GM21360 (cell line): ENCODE results near the gene CPNE4.

Experiments
- ATAC-seq: cut with Tn5 transposase; IDR thresholded peaks from one replicate; pipeline ENCODE4 v1.9.1; 2021; ENCODE audit warnings: mild to moderate bottlenecking, moderate library complexity; ENCODE audit not compliant: unreplicated experiment

Gene CPNE4

DNA sequence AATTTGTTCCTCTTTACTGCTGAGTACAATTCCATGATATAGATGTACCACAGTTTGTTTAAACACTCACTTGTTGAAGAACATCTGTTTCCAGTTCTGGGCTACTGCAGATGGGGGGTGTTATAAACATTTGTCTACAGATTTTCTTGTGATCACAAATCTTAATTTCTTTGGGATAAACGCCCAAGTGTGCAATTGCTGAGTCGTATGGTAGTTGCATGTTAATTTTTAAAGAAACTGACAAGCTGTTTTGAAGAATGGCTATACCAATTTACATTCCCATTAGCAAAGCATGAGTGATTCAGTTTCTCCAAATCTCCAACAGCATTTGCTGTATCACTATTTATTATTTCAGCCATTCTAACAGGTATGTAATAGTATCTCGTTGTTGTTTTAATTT, 290.0 kb downstream of the CPNE4 start:
- ATAC-seq: no peak

- no peak for ATAC-seq
Measured at GRCh38 chr3:131743126-131743525, 291.7 kb downstream of the CPNE4 start.

DNA sequence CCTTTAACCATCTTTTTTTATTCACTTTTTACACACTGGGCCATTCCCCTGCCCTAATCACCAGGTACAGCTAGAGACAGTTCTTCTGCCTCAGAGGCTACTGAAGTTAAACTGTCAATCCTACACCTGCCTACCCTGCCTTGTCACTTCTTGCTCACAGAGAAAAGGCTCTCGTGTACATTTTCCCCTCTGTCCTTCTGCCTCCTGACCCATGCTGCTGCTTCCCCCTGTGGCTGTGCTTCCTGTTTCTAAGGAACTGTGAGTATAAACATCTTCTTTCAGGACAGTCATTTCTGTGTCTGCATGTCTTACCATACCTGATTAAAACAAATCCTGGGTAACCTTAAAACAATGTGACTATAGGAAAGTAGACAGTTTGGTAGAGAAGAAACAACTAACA, 295.6 kb downstream of the CPNE4 start:
- no peak for ATAC-seq

GRCh38 chr3:131738095-131738494, 296.7 kb downstream of the CPNE4 start:
- no peak for ATAC-seq

- no peak for ATAC-seq
Measured at GRCh38 chr3:131735544-131735943, 299.3 kb downstream of the CPNE4 start.

DNA sequence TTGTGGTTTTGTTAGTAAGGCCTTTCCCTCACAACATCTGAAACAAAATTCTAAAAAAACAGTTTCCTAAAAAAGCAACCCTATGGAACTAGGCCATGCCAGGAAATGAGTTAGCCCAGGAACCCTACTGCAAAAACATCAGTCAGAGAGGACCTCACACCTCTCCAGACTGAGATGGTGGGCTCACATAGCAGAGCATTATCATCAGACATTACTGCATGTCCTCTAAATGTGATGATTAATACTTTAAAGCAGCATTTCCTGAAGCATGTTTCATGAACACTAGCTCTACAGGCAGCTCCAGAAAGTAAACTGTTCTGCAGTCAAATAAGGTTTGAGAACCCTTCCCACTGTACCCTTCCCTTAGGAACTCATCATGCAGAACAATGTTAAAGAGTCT, 299.7 kb downstream of the CPNE4 start:
- no peak for ATAC-seq

GRCh38 chr3:131733086-131733841, 301.6 kb downstream of the CPNE4 start:
- ATAC-seq: no peak

GRCh38 chr3:131731709-131732108, 303.1 kb downstream of the CPNE4 start:
- ATAC-seq: no peak

- no peak for ATAC-seq
Measured at GRCh38 chr3:131730581-131730980, 304.2 kb downstream of the CPNE4 start.

DNA sequence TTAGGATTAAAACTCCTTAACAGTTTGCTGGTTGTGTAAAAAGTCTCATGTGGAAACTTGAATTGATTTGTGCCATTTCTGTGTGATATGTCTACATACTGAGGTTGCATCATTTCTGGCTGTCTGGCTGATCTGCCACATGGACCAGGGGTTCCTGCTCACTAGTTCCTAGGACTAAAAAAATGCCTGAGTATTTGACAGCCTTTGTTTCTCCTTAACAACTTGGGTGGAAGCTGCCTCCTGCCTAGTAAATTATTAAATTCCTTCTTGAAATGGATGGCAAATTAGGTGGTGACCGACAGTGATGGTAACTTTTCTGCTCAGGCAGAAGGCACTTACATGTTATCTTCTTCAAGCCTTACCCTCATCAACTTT, 305.2 kb downstream of the CPNE4 start:
- no peak for ATAC-seq

DNA sequence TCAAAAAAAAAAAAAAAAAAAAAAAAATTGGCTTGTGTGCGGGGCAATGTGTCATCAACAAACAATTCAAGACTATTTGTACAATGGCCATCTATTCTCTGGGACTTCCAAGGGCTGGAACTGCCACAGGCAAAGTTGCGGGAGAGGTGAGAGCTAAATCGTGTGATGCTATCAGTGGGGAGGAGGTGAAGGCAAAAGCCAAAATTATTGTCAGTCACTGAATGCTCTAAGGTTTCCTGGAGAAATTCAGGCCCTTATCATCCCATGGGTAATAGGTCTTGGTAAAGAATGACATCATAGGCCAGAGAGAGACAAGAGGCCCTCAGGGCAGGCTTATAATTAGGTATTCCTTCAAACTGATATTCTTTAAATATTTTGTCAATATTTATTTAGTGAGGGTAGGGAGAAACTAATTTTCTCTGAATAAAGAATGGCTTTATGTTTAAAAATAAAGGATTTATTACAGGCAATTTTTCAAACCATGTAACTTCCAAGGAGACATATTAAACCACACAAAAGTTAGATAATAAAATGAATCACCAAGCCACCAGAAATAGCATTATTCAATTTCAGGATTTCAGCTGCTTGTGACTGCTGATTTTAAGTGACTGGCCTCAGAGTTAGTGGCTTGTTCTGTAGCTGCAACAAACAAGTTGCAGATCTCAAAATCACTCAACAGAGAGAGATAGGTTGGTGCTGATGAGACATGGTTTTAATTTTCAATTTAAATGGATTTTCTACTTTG, 305.7 kb downstream of the CPNE4 start:
- no peak for ATAC-seq

GRCh38 chr3:131725414-131725813, 309.4 kb downstream of the CPNE4 start:
- ATAC-seq: no peak

DNA sequence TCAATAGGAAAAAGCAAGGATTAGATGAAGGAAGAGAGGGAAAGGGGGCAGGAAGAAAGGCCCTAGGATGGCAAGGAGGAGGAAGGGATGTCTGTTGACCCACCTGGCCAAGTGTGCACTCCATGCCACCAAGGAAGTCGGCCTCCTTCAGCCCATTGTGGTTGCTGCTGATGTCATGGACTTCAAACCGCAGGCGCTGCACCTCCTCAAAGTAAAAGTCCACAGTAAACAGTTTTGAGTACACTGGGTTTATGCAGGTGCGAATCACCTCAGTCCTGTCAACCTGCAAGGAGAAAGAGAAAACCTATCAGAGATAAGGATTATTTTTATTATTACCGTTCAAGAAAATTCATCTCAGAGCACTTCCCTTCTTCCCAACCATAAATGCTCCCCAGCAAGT, 311.5 kb downstream of the CPNE4 start:
- no peak for ATAC-seq

GRCh38 chr3:131717493-131717892, 317.3 kb downstream of the CPNE4 start:
- ATAC-seq: no peak

DNA sequence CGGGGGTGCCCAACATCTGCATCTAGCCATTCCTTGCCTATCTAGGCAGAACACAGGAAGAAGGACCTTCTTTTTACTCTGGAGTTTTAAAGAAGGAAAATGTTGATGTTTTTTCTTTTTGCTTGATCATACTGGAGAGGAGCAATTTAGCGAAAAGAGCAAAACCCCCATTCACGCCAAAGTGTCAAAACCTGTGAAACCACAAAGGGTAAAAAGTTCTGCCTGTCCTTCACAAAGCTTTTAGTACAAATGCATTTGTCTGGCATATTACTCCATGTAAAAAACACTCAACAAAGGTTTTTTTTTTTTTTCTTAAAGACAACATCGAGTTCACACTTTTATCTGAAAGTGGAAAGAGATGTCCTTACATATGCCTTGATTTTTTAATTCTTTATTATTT, 317.9 kb downstream of the CPNE4 start:
- no peak for ATAC-seq

DNA sequence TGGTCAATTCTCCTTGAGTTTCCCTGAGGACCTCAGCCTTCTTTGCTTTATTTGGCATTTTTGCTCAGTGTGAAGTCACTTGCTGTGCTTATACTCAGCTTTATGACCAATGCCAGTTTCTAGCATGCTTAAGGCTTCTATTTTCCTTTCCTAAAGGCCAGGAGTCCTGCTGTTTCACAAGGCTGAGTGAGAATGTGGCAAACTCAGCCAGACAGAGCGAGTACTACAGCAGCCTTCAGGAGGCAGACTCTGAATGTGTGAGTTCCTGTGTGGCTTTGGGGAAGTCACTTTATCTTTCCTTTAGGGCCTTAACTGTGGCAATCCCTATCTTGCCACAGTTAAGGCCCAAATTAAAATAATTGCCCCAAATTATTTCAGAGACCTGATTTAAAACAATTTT, 318.8 kb downstream of the CPNE4 start:
- ATAC-seq: no peak

DNA sequence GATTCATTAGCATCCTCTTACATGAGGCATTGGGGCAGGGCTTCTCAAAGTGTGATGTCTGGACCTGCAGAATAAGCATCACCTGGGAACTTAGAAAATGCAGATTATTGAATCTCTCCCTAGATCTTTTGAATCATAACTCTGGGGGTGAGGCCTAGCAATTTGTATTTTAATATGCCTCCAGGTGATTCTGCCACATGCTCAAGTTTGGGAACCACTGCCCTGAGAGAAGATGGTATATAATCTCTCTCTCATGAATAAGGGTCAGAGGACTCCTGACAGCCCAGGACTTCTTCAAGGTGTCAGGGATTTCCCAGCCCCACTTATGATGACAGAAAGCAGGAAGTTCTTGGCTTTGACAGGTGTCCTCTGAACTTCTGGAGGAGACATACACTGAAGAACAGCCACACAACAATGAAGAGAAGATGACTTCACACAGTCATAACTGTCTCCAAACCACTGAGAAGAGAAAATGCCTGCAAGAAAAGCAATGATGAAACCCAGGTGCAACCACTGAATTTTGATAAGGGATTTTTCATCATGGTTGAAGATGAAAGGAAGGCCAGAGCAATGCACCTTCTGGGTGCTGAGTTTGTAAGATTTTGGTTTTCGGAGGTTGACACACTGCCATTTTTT, 320.1 kb downstream of the CPNE4 start:
- ATAC-seq: peak; percentile 94

DNA sequence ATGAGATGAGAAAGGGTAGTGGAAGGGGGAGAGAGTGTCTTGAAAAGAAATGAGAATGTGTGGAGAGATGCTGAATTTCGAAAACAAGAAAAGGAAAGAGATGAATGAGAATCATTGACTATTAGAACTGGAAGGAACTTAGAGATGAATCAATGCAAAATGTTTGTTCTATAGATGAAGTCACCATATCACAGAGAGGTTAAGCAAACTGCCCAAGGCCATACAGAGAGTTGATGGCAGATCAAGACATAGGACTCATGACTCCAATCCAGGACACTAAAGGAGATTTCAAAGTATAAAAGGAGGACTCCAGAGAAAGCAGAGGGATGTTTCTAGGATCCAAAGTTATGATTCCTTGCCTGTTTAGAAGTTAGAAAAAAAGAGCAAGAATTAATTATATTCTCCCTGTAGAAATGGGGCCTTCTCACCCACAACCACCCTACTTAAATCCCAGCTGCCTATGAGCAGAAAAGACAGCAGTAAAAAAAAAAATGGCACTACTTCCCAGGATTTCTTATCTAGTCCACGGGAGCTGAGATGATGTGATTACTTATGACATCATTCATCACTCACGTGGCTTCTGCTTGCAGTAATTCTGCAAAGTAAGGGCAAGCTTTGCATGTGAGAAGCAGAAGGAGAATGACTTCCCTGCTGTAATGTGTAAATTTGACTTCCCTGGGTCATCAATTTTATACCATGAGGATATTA, 321.2 kb downstream of the CPNE4 start:
- ATAC-seq: no peak

- no peak for ATAC-seq
Measured at GRCh38 chr3:131712662-131713061, 322.2 kb downstream of the CPNE4 start.

GRCh38 chr3:131711114-131711768, 323.6 kb downstream of the CPNE4 start:
- ATAC-seq: no peak

DNA sequence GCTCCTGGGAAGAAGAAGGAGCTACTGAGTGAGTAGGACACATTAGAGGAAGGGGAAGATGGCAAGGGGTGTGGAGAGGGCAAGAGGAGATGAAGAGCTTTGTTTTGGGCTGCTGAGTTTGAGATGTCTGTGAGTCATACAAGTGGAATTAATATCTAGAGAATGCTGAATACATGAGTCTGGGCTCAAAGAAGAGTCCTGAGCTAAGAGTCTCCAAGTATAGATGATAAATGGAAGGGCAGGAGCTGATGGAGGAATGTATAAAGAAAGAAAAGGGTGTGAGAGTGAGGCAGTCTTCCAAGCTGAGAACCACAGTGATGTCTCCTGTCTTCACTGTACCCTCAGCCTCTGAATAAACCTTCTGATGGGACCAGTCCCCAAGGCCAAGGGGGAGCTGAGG, 326.6 kb downstream of the CPNE4 start:
- no peak for ATAC-seq
